A673 (cell line): ENCODE measurements around the gene NTNG1. TPM values are rescaled to one million over a fixed set of nuclear protein-coding genes. Genes with fewer than 3 reads are reported as not detected.

ENCODE experiments used
- BruUV-seq: library from RNA; stranded (reverse); fragments of 400-500 nt; replicated peaks from 2 replicates; lab custom pipeline; 2021; lab: Mats Ljungman, UMichigan
- CTCF ChIA-PET: fragments of 300-600 bp; sonication (Branson Sonifier 250); formaldehyde crosslinking; loops from one replicate; lab custom pipeline; 2022; ENCODE audit warnings: antibody characterized with exemption; lab: Charles Lee
- POLR2A ChIA-PET: fragments of 300-600 bp; sonication (Branson Sonifier 250); formaldehyde crosslinking; loops from one replicate; lab custom pipeline; 2022; ENCODE audit warnings: antibody characterized with exemption; ENCODE audit not compliant: low non-redundant PET; lab: Charles Lee
- DNase-seq: peaks from one replicate; pipeline ENCODE4 v3.0.0-alpha.2; 2015; ENCODE audit warnings: low spot score
- H3K27ac ChIP-seq: fragments of 200-600 bp; sonication (generic); 2 replicates; pipeline ENCODE4 v1.5.1; 2016; ENCODE audit warnings: mixed run types, low read depth, mild to moderate bottlenecking, mixed read lengths, antibody characterized with exemption, low read length; ENCODE audit not compliant: poor library complexity, severe bottlenecking
- H3K27me3 ChIP-seq: fragments of 200-600 bp; sonication (generic); replicated peaks from 2 replicates; pipeline ENCODE4 v1.6.1; 2017; ENCODE audit warnings: mixed run types, low read depth, mild to moderate bottlenecking, mixed read lengths, antibody characterized with exemption, low read length; ENCODE audit not compliant: insufficient read depth, poor library complexity
- H3K36me3 ChIP-seq: fragments of 200-600 bp; sonication (generic); 2 replicates; pipeline ENCODE4 v1.6.1; 2016; ENCODE audit warnings: mixed run types, mild to moderate bottlenecking, mixed read lengths, antibody characterized with exemption, low read length; ENCODE audit not compliant: insufficient read depth, poor library complexity, severe bottlenecking
- H3K4me1 ChIP-seq: fragments of 200-600 bp; sonication (generic); 2 replicates; pipeline ENCODE4 v1.6.1; 2017; ENCODE audit warnings: mixed run types, mild to moderate bottlenecking, mixed read lengths, antibody characterized with exemption, low read length; ENCODE audit not compliant: insufficient read depth, poor library complexity, severe bottlenecking
- H3K4me3 ChIP-seq: fragments of 200-600 bp; sonication (generic); 2 replicates; pipeline ENCODE4 v1.5.1; 2016; ENCODE audit warnings: low read depth, mixed run types, mild to moderate bottlenecking, mixed read lengths, low read length; ENCODE audit not compliant: poor library complexity, severe bottlenecking
- H3K9me3 ChIP-seq: fragments of 200-600 bp; sonication (generic); 2 replicates; pipeline ENCODE4 v1.6.1; 2016; ENCODE audit warnings: mixed run types, low read depth, mild to moderate bottlenecking, mixed read lengths, antibody characterized with exemption, low read length; ENCODE audit not compliant: poor library complexity, severe bottlenecking
- EZH2 ChIP-seq: fragments of 200-600 bp; sonication (generic); IDR thresholded peaks from 2 replicates; pipeline ENCODE4 v1.6.1; 2017; ENCODE audit warnings: borderline replicate concordance, low read depth, mild to moderate bottlenecking, mixed read lengths, antibody characterized with exemption, low read length; ENCODE audit not compliant: poor library complexity, severe bottlenecking
- intact Hi-C: fragments of 100-400 bp; cut with micrococcal nuclease; formaldehyde crosslinking; loops from one replicate; pipeline ENCODE4 v1.10.0; 2022; ENCODE audit not compliant: unreplicated experiment
- total RNA-seq: library from RNA; stranded (reverse); gene quantifications from 2 replicates; pipeline ENCODE4 v1.2.3, GENCODE V29; 2021
- TF ChIP-seq, protein P1 (sequence below): fragments of 300-800, 200-600 bp; sonication (generic); conservative IDR thresholded peaks from 2 replicates; pipeline ENCODE4 v1.5.1; 2017; ENCODE audit warnings: low read depth, mild to moderate bottlenecking, antibody characterized with exemption, low read length, moderate library complexity, mixed read lengths

Gene NTNG1
- total RNA-seq, 1 experiment from 2014 or later, result 91.5 TPM

DNA sequence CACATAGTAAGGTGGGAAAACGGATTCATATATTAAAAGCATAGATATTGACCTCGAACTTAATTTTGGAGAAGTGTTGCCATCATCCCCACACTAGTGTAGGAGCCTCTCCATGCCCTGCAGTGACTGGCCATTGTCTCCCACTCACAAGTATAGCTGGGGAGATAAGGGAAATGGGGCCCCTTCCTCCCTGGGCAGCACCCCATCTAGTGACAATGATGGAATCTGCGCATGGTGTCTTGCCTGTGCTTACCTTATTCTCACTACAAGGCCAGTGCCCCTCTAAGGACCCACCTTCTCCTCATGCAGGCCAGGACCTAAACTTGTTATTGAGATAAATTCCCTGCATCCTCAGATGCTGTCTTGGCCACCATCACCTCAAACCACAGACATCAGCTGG is 374.9 kb downstream of the NTNG1 start:
- TF ChIP-seq, protein P1, sequence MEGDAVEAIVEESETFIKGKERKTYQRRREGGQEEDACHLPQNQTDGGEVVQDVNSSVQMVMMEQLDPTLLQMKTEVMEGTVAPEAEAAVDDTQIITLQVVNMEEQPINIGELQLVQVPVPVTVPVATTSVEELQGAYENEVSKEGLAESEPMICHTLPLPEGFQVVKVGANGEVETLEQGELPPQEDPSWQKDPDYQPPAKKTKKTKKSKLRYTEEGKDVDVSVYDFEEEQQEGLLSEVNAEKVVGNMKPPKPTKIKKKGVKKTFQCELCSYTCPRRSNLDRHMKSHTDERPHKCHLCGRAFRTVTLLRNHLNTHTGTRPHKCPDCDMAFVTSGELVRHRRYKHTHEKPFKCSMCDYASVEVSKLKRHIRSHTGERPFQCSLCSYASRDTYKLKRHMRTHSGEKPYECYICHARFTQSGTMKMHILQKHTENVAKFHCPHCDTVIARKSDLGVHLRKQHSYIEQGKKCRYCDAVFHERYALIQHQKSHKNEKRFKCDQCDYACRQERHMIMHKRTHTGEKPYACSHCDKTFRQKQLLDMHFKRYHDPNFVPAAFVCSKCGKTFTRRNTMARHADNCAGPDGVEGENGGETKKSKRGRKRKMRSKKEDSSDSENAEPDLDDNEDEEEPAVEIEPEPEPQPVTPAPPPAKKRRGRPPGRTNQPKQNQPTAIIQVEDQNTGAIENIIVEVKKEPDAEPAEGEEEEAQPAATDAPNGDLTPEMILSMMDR, result no peak
- TF ChIP-seq EZH2, result no peak
- ChIA-PET CTCF (no interaction called here), POLR2A (interaction anchor here (0.5 kb wide), 1 partner anchor 344 kb away, joined by 7 read pairs; no protein-coding TSS in a partner anchor)
- no peak overlapping the region for H3K4me3 ChIP-seq
- intact Hi-C loops, result no loop called here
- no peaks in the 10 kb centered on the region for H3K9me3 ChIP-seq
- DNase-seq, result no peak
- no TSS peak for BruUV-seq
- H3K27ac ChIP-seq, result no peak overlapping the region
- H3K4me1 ChIP-seq, result no peaks in the 10 kb centered on the region
- no peaks in the 10 kb centered on the region for H3K36me3 ChIP-seq
- no peaks in the 10 kb centered on the region for H3K27me3 ChIP-seq

DNA sequence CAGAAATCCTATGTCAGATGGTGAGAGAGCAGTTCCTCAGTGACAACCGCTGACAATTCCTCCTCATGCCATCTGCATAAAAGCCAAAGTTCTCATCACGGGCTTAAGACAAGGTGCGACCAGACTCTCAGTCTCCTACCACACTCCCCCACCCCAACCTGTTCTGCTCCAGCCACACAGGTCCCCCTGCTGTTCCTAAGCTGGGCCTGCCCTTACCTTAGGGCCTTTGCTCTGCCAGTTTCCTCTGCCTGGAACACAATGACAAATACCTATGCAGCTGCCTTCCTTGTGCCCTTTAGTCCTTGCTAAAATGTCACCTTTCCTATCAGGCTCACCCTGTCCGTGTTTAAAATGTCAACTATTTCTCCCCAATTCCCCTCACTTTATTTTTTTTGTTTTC is 382.2 kb downstream of the NTNG1 start:
- H3K27me3 ChIP-seq, result no peaks in the 10 kb centered on the region
- H3K4me3 ChIP-seq, result no peak overlapping the region
- H3K27ac ChIP-seq, result no peak overlapping the region
- POLR2A ChIA-PET, result no interaction called here
- DNase-seq, result no peak
- no peaks in the 10 kb centered on the region for H3K9me3 ChIP-seq
- TF ChIP-seq, protein P1, result no peak
- no peak for TF ChIP-seq EZH2
- H3K4me1 ChIP-seq, result peaks cover 5% of the 10 kb centered on the region
- no TSS peak for BruUV-seq
- no peaks in the 10 kb centered on the region for H3K36me3 ChIP-seq
- CTCF ChIA-PET, result no interaction called here
- intact Hi-C loops, result loop anchor here (10.0 kb wide), 1 partner anchor 1138 kb away; no protein-coding TSS in a partner anchor

GRCh38 chr1:107523736-107524135 is 382.9 kb downstream of the NTNG1 start:
- CTCF ChIA-PET, result no interaction called here
- H3K4me3 ChIP-seq, result no peak overlapping the region
- H3K4me1 ChIP-seq, result peaks cover 5% of the 10 kb centered on the region
- no TSS peak for BruUV-seq
- no peaks in the 10 kb centered on the region for H3K27me3 ChIP-seq
- H3K36me3 ChIP-seq, result no peaks in the 10 kb centered on the region
- intact Hi-C loops, result loop anchor here (10.0 kb wide), 1 partner anchor 1139 kb away; no protein-coding TSS in a partner anchor
- no peak for DNase-seq
- no peak overlapping the region for H3K27ac ChIP-seq
- POLR2A ChIA-PET, result no interaction called here
- no peak for TF ChIP-seq EZH2
- TF ChIP-seq, protein P1, result no peak
- no peaks in the 10 kb centered on the region for H3K9me3 ChIP-seq
